ENCODE measurements around the gene ZNF534.

GRCh38 chr19:52498571-52498970 lies 69.6 kb downstream of the ZNF534 start:
- no peak for TF ChIP-seq POLR2A (IDR thresholded peaks at IDR 0.05)
- no peak for TF ChIP-seq CTCF (IDR thresholded peaks at IDR 0.05)

Measured in testis (tissue), 2 donors.